HepG2 (cell line): ENCODE measurements around the gene ATP11A. TPM values are rescaled to one million over a fixed set of nuclear protein-coding genes. Genes with fewer than 3 reads are reported as not detected.

Experiments used
- ATAC-seq: fragments of 200-7000 bp; cut with Tn5 transposase; 3 replicates; pipeline ENCODE4 v1.9.1; 2020; ENCODE audit warnings: mild to moderate bottlenecking, moderate library complexity
- BruUV-seq: library from RNA; stranded (reverse); fragments of 400-500 nt; replicated peaks from 2 replicates; lab custom pipeline; 2021; lab: Mats Ljungman, UMichigan
- CTCF ChIA-PET: fragments of 300-600 bp; formaldehyde crosslinking; extraction: SDS; loops from one replicate; lab custom pipeline; 2021; ENCODE audit warnings: low total read pairs, inconsistent platforms, low intra/inter-chr PET ratio; lab: Yijun Ruan, JAX
- POLR2A ChIA-PET: fragments of 350-600 bp; sonication (Branson Sonifier 250); formaldehyde crosslinking; loops from one replicate; lab custom pipeline; 2020; ENCODE audit warnings: antibody characterized with exemption, inconsistent platforms; lab: Yijun Ruan, JAX
- DNase-seq: peaks from one replicate; pipeline ENCODE4 v3.0.0-alpha.2; 2015; ENCODE audit warnings: low spot score
- FAIRE-seq: peaks from 3 replicates; lab custom pipeline; 2011; peaks lifted over from hg19 to GRCh38; lab: Jason Lieb, UNC
- H2AFZ ChIP-seq: one replicate; pipeline ENCODE4 v1.6.1; 2011; ENCODE audit warnings: low read length, inconsistent platforms
- H3K27ac ChIP-seq: fragments of 300-600 bp; 3 replicates; pipeline ENCODE4 v1.8.0; 2011; ENCODE audit warnings: mixed run types, mild to moderate bottlenecking, mixed read lengths, low read length, inconsistent platforms; ENCODE audit not compliant: insufficient read depth; ENCODE audit errors: extremely low read length
- H3K27me3 ChIP-seq, 2 experiments: fragments of 200-600 bp in 1 of 2; 2 replicates in 1 of 2; 3 replicates in 1 of 2; pipeline versions ENCODE4 v1.6.0 to v1.8.0; 2011; ENCODE audit warnings: low read length in 2 of 2, mild to moderate bottlenecking in 2 of 2, moderate library complexity in 2 of 2, inconsistent platforms in 1 of 2; ENCODE audit not compliant: insufficient read depth in 2 of 2, control insufficient read depth in 1 of 2
- H3K36me3 ChIP-seq, 2 experiments: fragments of 200-600 bp in 1 of 2; replicated peaks in 1 of 2; 2 replicates in 1 of 2; 3 replicates in 1 of 2; pipeline versions ENCODE4 v1.5.1 to v1.8.0; 2011; ENCODE audit warnings: low read length in 2 of 2, inconsistent platforms in 1 of 2; ENCODE audit not compliant: insufficient read depth in 2 of 2, control insufficient read depth in 1 of 2
- H3K4me1 ChIP-seq: 2 replicates; pipeline ENCODE4 v1.5.1; 2012; ENCODE audit warnings: low read length, inconsistent platforms; ENCODE audit not compliant: insufficient read depth
- H3K4me2 ChIP-seq: 2 replicates; pipeline ENCODE4 v1.6.0; 2011; ENCODE audit warnings: low read depth, low read length, inconsistent platforms
- H3K4me3 ChIP-seq, 3 experiments: fragments of 200-600 bp in 1 of 3; sonication (generic), shearing (Covaris generic) in 1 of 3; replicated peaks in 1 of 3; 2 replicates each; pipeline ENCODE4 v1.5.1; 2011 to 2016; ENCODE audit warnings: low read length in 3 of 3, inconsistent platforms in 2 of 3, low read depth in 2 of 3, mild to moderate bottlenecking in 2 of 3, control low read depth in 1 of 3, mixed read lengths in 1 of 3; ENCODE audit not compliant: insufficient read depth in 1 of 3
- H3K79me2 ChIP-seq: one replicate; pipeline ENCODE4 v1.6.1; 2011; ENCODE audit warnings: low read length, inconsistent platforms; ENCODE audit not compliant: insufficient read depth
- H3K9ac ChIP-seq: 2 replicates; pipeline ENCODE4 v1.6.0; 2011; ENCODE audit warnings: mild to moderate bottlenecking, low read depth, low read length, inconsistent platforms; ENCODE audit not compliant: insufficient read depth
- H3K9me3 ChIP-seq: 2 replicates; pipeline ENCODE4 v1.5.1; 2012; ENCODE audit warnings: mild to moderate bottlenecking, low read length
- H4K20me1 ChIP-seq: 2 replicates; pipeline ENCODE4 v1.6.0; 2011; ENCODE audit warnings: inconsistent platforms, mild to moderate bottlenecking, low read length, moderate library complexity; ENCODE audit not compliant: insufficient read depth
- ISX ChIP-seq: sonication (generic); formaldehyde crosslinking; conservative IDR thresholded peaks from 2 replicates; pipeline ENCODE4 v1.5.0; 2020; ENCODE audit warnings: missing genetic modification reagents
- PAWR ChIP-seq: sonication (generic); formaldehyde crosslinking; IDR thresholded peaks from 2 replicates; pipeline ENCODE4 v1.4.0; 2020; ENCODE audit warnings: missing genetic modification reagents, mild to moderate bottlenecking, borderline replicate concordance
- SP1 ChIP-seq, 2 experiments: fragments of 450-650 bp in 1 of 2; sonication (generic) in 1 of 2; formaldehyde crosslinking in 1 of 2; IDR thresholded peaks; 2 replicates each; pipeline versions ENCODE4 v1.4.0 to v1.6.1; 2016 to 2020; ENCODE audit warnings: missing genetic modification reagents in 1 of 2
- ZFP37 ChIP-seq: sonication (generic); formaldehyde crosslinking; IDR thresholded peaks from 2 replicates; pipeline ENCODE4 v1.4.0; 2020; ENCODE audit warnings: missing genetic modification reagents, borderline replicate concordance
- ZNF335 ChIP-seq: sonication (generic); formaldehyde crosslinking; IDR thresholded peaks from 2 replicates; pipeline ENCODE4 v1.4.0; 2020; ENCODE audit warnings: missing genetic modification reagents
- ZNF496 ChIP-seq: sonication (generic); formaldehyde crosslinking; IDR thresholded peaks from 2 replicates; pipeline ENCODE4 v1.8.1; 2023; ENCODE audit warnings: mild to moderate bottlenecking, moderate library complexity, missing genetic modification reagents; ENCODE audit not compliant: insufficient replicate concordance
- ZNF569 ChIP-seq: sonication (generic); formaldehyde crosslinking; IDR thresholded peaks from 2 replicates; pipeline ENCODE4 v1.5.0; 2020; ENCODE audit warnings: mild to moderate bottlenecking, missing genetic modification reagents, moderate library complexity, borderline replicate concordance
- ZNF841 ChIP-seq: sonication (generic); formaldehyde crosslinking; IDR thresholded peaks from 2 replicates; pipeline ENCODE4 v1.8.1; 2023; ENCODE audit warnings: missing genetic modification reagents, borderline replicate concordance
- WGBS: methylation state at CpG from one replicate; pipeline ENCODE4 v1.1.6; 2017; ENCODE audit warnings: low lambda C conversion rate; 5-methylcytosine and 5-hydroxymethylcytosine counted together
- in situ Hi-C: cut with HindIII; loops from 2 replicates; pipeline ENCODE4 v1.10.0; 2017; ENCODE audit warnings: low pct_unique_long_range_greater_than_20kb; ENCODE audit not compliant: extremely low pct_ligation_motif_present
- intact Hi-C: fragments of 100-400 bp; cut with micrococcal nuclease; formaldehyde crosslinking; loops from one replicate; pipeline ENCODE4 v1.10.0; 2022; ENCODE audit not compliant: unreplicated experiment
- polyA plus RNA-seq, 8 experiments: library from polyadenylated mRNA; depleted of rRNA in 3 of 8; stranded (reverse) in 7 of 8; unstranded in 1 of 8; fragments of >200 nt; fragmentation: Illumina TruSeq in 4 of 8; extraction: Trizol in 4 of 8; gene quantifications; 2 replicates each; pipeline versions ENCODE4 v1.2.1 to v1.2.3, GENCODE V29; 2011 to 2016; ENCODE audit warnings: low read depth in 4 of 8, missing spikeins in 1 of 8, mixed read lengths in 1 of 8; ENCODE audit not compliant: insufficient read depth in 1 of 8
- total RNA-seq, 5 experiments: library from RNA; depleted of rRNA; stranded (reverse); fragments of >200 nt; fragmentation: Illumina TruSeq; extraction: Trizol; gene quantifications; 2 replicates each; pipeline ENCODE4 v1.2.3, GENCODE V29; 2016; ENCODE audit warnings: low read depth in 1 of 5
- TF ChIP-seq, protein P1 (sequence below): sonication (generic); formaldehyde crosslinking; IDR thresholded peaks from 2 replicates; pipeline ENCODE4 v1.4.0; 2020; ENCODE audit warnings: low read depth, mild to moderate bottlenecking, missing genetic modification reagents
- TF ChIP-seq, protein P2 (sequence below): IDR thresholded peaks from 2 replicates; pipeline ENCODE4 v1.6.1; 2016; ENCODE audit warnings: missing compliant biosample characterization, missing genetic modification reagents, borderline replicate concordance
- TF ChIP-seq, protein P3 (sequence below): fragments of 450-650 bp; IDR thresholded peaks from 2 replicates; pipeline ENCODE4 v1.6.1; 2016
- TF ChIP-seq, protein P4 (sequence below): sonication (generic); formaldehyde crosslinking; IDR thresholded peaks from 2 replicates; pipeline ENCODE4 v1.5.1; 2020; ENCODE audit warnings: missing genetic modification reagents, mild to moderate bottlenecking, borderline replicate concordance

The ATP11A gene
- total and polyA plus RNA-seq, 2 of the 13 experiments (the other 11 are each of a cell fraction or from before 2014, with no cell fraction given): 18.4 to 20.1 TPM

DNA sequence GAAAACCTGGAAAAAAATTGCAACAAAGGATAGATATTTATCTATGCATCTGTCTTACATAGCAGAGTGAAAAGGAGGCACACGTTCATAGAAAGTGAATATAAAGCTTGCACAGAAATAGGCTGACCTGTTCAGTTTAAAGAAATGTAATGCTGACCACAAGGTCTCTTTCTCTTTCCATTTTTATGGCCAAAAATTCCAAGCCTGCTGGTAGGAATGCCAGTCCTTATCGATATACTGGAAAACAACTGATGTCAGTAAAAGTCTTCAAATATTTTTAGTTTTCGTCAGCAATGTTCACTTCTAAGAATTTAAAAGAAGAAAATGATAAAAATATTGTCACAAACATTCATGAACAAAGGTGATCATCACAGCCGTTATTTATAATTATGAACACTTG is 220.2 kb downstream of the ATP11A start:
- no peak overlapping the region for H3K4me2 ChIP-seq
- FAIRE-seq (no peak), ATAC-seq (no peak), DNase-seq (no peak)
- H3K9me3 ChIP-seq: no peaks in the 10 kb centered on the region
- H3K9ac ChIP-seq: no peak overlapping the region
- H3K4me1 ChIP-seq: peaks cover 81% of the 10 kb centered on the region
- intact Hi-C loops (no loop called here), in situ Hi-C loops (no loop called here)
- TF ChIP-seq ZNF569 (CRISPR knock-in tag) (no peak), ZNF841 (CRISPR knock-in tag) (no peak), PAWR (no peak), ISX (CRISPR knock-in tag) (no peak), ZNF496 (CRISPR knock-in tag) (no peak), ZNF335 (CRISPR knock-in tag) (no peak), ZFP37 (no peak), SP1 (IDR thresholded peaks at IDR 0.05) (no peak), SP1 (CRISPR knock-in tag; IDR thresholded peaks at IDR 0.05) (no peak)
- TF ChIP-seq, protein P1, sequence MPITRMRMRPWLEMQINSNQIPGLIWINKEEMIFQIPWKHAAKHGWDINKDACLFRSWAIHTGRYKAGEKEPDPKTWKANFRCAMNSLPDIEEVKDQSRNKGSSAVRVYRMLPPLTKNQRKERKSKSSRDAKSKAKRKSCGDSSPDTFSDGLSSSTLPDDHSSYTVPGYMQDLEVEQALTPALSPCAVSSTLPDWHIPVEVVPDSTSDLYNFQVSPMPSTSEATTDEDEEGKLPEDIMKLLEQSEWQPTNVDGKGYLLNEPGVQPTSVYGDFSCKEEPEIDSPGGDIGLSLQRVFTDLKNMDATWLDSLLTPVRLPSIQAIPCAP (CRISPR knock-in tag): no peak
- TF ChIP-seq, protein P2, sequence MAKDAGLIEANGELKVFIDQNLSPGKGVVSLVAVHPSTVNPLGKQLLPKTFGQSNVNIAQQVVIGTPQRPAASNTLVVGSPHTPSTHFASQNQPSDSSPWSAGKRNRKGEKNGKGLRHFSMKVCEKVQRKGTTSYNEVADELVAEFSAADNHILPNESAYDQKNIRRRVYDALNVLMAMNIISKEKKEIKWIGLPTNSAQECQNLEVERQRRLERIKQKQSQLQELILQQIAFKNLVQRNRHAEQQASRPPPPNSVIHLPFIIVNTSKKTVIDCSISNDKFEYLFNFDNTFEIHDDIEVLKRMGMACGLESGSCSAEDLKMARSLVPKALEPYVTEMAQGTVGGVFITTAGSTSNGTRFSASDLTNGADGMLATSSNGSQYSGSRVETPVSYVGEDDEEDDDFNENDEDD (CRISPR knock-in tag): no peak
- TF ChIP-seq, protein P3, sequence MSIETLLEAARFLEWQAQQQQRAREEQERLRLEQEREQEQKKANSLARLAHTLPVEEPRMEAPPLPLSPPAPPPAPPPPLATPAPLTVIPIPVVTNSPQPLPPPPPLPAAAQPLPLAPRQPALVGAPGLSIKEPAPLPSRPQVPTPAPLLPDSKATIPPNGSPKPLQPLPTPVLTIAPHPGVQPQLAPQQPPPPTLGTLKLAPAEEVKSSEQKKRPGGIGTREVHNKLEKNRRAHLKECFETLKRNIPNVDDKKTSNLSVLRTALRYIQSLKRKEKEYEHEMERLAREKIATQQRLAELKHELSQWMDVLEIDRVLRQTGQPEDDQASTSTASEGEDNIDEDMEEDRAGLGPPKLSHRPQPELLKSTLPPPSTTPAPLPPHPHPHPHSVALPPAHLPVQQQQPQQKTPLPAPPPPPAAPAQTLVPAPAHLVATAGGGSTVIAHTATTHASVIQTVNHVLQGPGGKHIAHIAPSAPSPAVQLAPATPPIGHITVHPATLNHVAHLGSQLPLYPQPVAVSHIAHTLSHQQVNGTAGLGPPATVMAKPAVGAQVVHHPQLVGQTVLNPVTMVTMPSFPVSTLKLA: no peak
- TF ChIP-seq, protein P4, sequence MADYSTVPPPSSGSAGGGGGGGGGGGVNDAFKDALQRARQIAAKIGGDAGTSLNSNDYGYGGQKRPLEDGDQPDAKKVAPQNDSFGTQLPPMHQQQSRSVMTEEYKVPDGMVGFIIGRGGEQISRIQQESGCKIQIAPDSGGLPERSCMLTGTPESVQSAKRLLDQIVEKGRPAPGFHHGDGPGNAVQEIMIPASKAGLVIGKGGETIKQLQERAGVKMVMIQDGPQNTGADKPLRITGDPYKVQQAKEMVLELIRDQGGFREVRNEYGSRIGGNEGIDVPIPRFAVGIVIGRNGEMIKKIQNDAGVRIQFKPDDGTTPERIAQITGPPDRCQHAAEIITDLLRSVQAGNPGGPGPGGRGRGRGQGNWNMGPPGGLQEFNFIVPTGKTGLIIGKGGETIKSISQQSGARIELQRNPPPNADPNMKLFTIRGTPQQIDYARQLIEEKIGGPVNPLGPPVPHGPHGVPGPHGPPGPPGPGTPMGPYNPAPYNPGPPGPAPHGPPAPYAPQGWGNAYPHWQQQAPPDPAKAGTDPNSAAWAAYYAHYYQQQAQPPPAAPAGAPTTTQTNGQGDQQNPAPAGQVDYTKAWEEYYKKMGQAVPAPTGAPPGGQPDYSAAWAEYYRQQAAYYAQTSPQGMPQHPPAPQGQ (CRISPR knock-in tag): no peak
- 81% methylated on average over 4 of the region's 4 CpGs for WGBS
- POLR2A ChIA-PET: no interaction called here
- H3K79me2 ChIP-seq: peaks cover 10% of the 10 kb centered on the region
- H3K36me3 ChIP-seq: peaks cover 0 to 1% of the 10 kb centered on the region in 2 experiments; a peak in 1 of 5 replicates
- no peaks in the 10 kb centered on the region for H4K20me1 ChIP-seq
- no TSS peak for BruUV-seq
- no peaks in the 10 kb centered on the region for H3K27me3 ChIP-seq
- CTCF ChIA-PET: no interaction called here
- H3K4me3 ChIP-seq: no peak overlapping the region
- H3K27ac ChIP-seq: no peak overlapping the region
- H2AFZ ChIP-seq: no peak overlapping the region
